Pancreas (tissue), 10 donors: ENCODE results near the gene HIGD2A. TPM values are rescaled to one million over a fixed set of nuclear protein-coding genes. Genes with fewer than 3 reads are reported as not detected.

ENCODE experiments used
- ATAC-seq, 4 donors: fragments of 200-7000 bp; cut with Tn5 transposase; one replicate each; pipeline versions ENCODE4 v1.8.0 to v1.9.1; 2020; ENCODE audit warnings: mild to moderate bottlenecking in 4 of 4, moderate library complexity in 4 of 4
- DNase-seq, 6 donors: peaks; one replicate each; pipeline ENCODE4 v3.0.0-alpha.2; 2020
- FAIRE-seq: peaks from 2 replicates; lab custom pipeline; 2012; peaks lifted over from hg19 to GRCh38; lab: Jason Lieb, UNC
- H3K27ac ChIP-seq, 4 donors: fragments of 200-600 bp; sonication (generic); 1 replicate in 3 of 4; 2 replicates in 1 of 4; pipeline versions ENCODE4 v1.5.0 to v1.8.0; 2020
- H3K27me3 ChIP-seq, 4 donors: fragments of 200-600 bp; one replicate each; pipeline ENCODE4 v1.8.0; 2021
- H3K36me3 ChIP-seq, 3 donors: fragments of 200-600 bp; sonication (generic) in 1 of 3; one replicate each; pipeline versions ENCODE4 v1.5.0 to v1.8.0; 2020 to 2021
- H3K4me1 ChIP-seq, 3 donors: fragments of 200-600 bp; one replicate each; pipeline ENCODE4 v1.8.0; 2021
- H3K4me3 ChIP-seq, 4 donors: fragments of 200-600 bp; sonication (generic) in 2 of 4; one replicate each; pipeline versions ENCODE4 v1.5.0 to v1.8.0; 2020 to 2021
- H3K9me3 ChIP-seq, 4 donors: fragments of 200-600 bp; one replicate each; pipeline ENCODE4 v1.8.0; 2021
- CTCF ChIP-seq, 4 donors: fragments of 200-600 bp; sonication (generic) in 3 of 4; IDR thresholded peaks; one replicate each; pipeline versions ENCODE4 v1.5.0 to v1.8.0; 2021; ENCODE audit warnings: antibody characterized with exemption in 4 of 4
- WGBS, 2 donors: extraction: QIAGEN DNeasy Blood & Tissue Kit; methylation state at CpG; one replicate each; pipeline ENCODE4 v1.1.7; 2013; 5-methylcytosine and 5-hydroxymethylcytosine counted together
- intact Hi-C, 3 donors: fragments of 100-400 bp; cut with DNase I; formaldehyde crosslinking; loops; one replicate each; pipeline versions ENCODE4 v1.11.1 to v1.14.2; 2022
- polyA plus RNA-seq, 2 donors: library from polyadenylated mRNA; stranded (reverse); fragments of 200-250 nt; gene quantifications; one replicate each; pipeline ENCODE4 v1.2.3, GENCODE V29; 2013
- total RNA-seq, 6 donors: library from RNA; stranded (reverse); fragmentation: NEBNext Ultra II Directional in 4 of 6; extraction: Animal tissue kit (Norgen Biotek cat#: 25700) in 4 of 6; gene quantifications; one replicate each; pipeline versions ENCODE4 v1.2.1 to v1.2.4, GENCODE V29; 2021 to 2023
- donor health status: healthy with polysubstance abuse.
- donor health status: DM: no; HTN: no; CAD: no; lungs with moderate emphysema.
- donor health status: DM: no; HTN: no; CAD: no.
- donor health status: control.
- donor health status: control.
- donor health status: Bipolar disorder and iron deficiency.
- donor health status: DM: yes; HTN: yes; CAD: no.
- donor health status: DM: no; HTN: no; CAD: no.
- donor health status: DM: no; HTN: no; CAD: no.
- donor health status: DM: yes; HTN: yes; CAD: no.

HIGD2A gene
- total and polyA plus RNA-seq, 8 donors, result 30.0 to 109 (median 45.7) TPM

DNA sequence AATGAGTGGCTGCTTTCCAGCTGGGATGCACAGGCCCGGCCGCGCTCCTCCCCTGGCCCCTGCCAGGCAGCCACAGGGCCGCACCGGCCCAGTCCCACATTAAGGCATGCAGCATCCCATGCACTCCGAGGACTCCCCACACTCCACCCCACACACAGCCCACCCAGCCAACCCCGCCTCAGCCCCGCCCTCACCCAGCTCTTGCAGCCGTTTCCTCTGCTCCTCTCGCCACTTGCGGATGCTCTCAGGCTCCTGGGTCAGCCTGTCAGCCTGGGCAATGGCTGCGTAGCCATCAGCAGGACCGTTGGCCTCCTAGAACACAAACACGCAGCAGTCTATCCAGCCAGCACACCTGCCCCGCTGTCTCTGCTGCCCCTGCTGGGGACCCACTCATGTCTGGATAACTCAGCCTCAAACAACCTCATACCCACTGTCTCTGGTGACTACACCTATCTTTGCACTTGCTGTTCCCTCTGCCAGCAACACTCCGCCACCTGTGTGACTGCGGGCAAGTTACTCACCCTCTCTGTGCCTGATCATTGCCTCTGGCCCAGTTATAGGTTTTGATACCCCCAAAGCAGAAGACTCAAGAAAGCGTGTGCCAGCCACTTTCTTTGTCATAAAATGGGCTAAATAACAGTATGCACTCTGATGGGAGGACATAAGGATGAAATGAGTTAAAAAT, 9.3 kb downstream of the HIGD2A start:
- Histone ChIP-seq H3K36me3 (peaks cover 0 to 5% (median 0%) of the 10 kb centered on the region in 3 donors), H3K27ac (no peak overlapping the region), H3K27me3 (no peaks in the 10 kb centered on the region), H3K4me1 (no peaks in the 10 kb centered on the region), H3K9me3 (no peaks in the 10 kb centered on the region), H3K4me3 (no peak overlapping the region)
- WGBS, 2 donors, result 94 to 95% methylated on average over 13 to 18 of the region's 18 CpGs
- peak in 1 of 6 donors; percentile 50 for DNase-seq
- no peak for TF ChIP-seq CTCF (IDR thresholded peaks at IDR 0.05)
- FAIRE-seq, result no peak
- no peak for ATAC-seq
- intact Hi-C loops, result no loop called here

GRCh38 chr5:176400382-176401156, 12.0 kb downstream of the HIGD2A start:
- FAIRE-seq, result no peak

DNA sequence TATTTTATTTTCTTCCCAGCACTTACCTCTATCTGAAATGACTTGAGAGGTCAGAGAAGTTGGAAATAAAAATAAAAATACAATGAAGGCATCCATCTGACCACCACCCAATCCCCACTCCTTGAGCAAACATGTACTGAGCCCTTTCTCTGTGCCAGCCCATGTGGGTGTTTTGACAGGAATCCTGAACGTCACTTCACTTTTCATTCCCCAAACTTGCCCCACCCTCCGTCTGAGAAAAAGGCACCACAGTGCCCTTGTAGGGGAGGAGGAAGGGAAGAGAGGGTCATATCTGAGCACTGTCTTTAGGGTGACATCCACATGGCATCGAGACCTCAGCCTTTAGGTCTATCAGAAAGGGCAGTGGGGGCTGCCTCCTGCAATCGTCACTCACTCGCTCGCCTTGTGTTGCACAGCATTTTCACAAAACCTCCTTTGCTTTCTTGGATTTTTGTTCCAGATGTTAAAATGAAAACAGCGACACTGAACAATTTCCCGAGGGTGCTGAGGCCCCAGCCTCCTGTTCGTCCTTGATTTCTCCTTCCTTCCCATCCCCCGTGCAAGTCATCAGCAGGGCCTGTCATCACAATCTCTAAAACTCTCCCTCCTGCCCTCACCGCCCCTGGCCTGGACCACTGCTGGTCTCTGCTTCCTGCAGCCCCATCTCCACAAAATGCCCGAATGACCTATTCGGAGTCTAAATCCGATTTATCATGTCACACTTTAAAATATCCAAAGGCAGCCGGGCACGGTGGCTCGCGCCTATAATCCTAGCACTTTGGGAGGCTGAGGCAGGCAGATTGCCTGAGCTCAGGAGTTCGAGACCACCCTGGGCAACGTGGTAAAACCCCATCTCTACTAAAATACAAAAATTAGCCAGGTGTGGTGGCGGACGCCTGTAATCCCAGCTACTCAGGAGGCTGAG, 13.0 kb downstream of the HIGD2A start:
- Histone ChIP-seq H3K36me3 (peaks cover 0 to 6% (median 0%) of the 10 kb centered on the region in 3 donors), H3K27me3 (no peaks in the 10 kb centered on the region), H3K27ac (no peak overlapping the region), H3K9me3 (no peaks in the 10 kb centered on the region), H3K4me3 (no peak overlapping the region), H3K4me1 (no peaks in the 10 kb centered on the region)
- intact Hi-C loops, result no loop called here
- no peak for FAIRE-seq
- DNase-seq, result peak in 1 of 6 donors; percentile 29
- 88 to 89% methylated on average over 22 of the region's 22 CpGs for WGBS, 2 donors
- no peak for ATAC-seq
- no peak for TF ChIP-seq CTCF (IDR thresholded peaks at IDR 0.05)

More at GRCh38 chr5:176400382-176401156, 12.0 kb downstream of the HIGD2A start:
- TF ChIP-seq CTCF (IDR thresholded peaks at IDR 0.05), result no peak
- Histone ChIP-seq H3K27ac (no peak overlapping the region), H3K4me3 (no peak overlapping the region), H3K9me3 (no peaks in the 10 kb centered on the region), H3K27me3 (no peaks in the 10 kb centered on the region), H3K4me1 (no peaks in the 10 kb centered on the region), H3K36me3 (no peaks in the 10 kb centered on the region)
- DNase-seq (peak in 1 of 6 donors; percentile 46), ATAC-seq (peak in 1 of 4 donors; percentile 33)
- intact Hi-C loops, result no loop called here
- WGBS, 2 donors, result 83 to 84% methylated on average over 17 of the region's 17 CpGs

GRCh38 chr5:176405656-176406435, 17.3 kb downstream of the HIGD2A start:
- H3K27ac ChIP-seq, result no peak overlapping the region
- DNase-seq, result peak in 1 of 6 donors; percentile 23
- ATAC-seq, result no peak
- no peak for TF ChIP-seq CTCF (IDR thresholded peaks at IDR 0.05)
- H3K27me3 ChIP-seq, result no peaks in the 10 kb centered on the region
- H3K9me3 ChIP-seq, result no peaks in the 10 kb centered on the region
- peaks cover 0 to 15% (median 0%) of the 10 kb centered on the region in 3 donors for H3K36me3 ChIP-seq
- no peaks in the 10 kb centered on the region for H3K4me1 ChIP-seq
- no peak for FAIRE-seq
- no peak overlapping the region for H3K4me3 ChIP-seq
- WGBS, 2 donors, result 87 to 90% methylated on average over 20 of the region's 20 CpGs
- intact Hi-C loops, result no loop called here
